H9 (cell line): ENCODE data around the gene CHDH. TPM values are rescaled to one million over a fixed set of nuclear protein-coding genes. Genes with fewer than 3 reads are reported as not detected.

Experiments
- DNase-seq: peaks from one replicate; pipeline ENCODE4 v3.0.0-alpha.2; 2017
- H2AFZ ChIP-seq: one replicate; pipeline ENCODE4 v1.6.1; 2013; ENCODE audit warnings: mild to moderate bottlenecking, low read length, control low read depth, moderate library complexity
- H2AK5ac ChIP-seq: 2 replicates; pipeline ENCODE4 v1.6.1; 2013; ENCODE audit warnings: low read length, control low read depth, mixed read lengths; ENCODE audit not compliant: insufficient read length
- H2BK120ac ChIP-seq: one replicate; pipeline ENCODE4 v1.6.1; 2013; ENCODE audit warnings: low read depth, mild to moderate bottlenecking, low read length, control low read depth, inconsistent platforms; ENCODE audit not compliant: poor library complexity, severe bottlenecking
- H2BK12ac ChIP-seq: 2 replicates; pipeline ENCODE4 v1.6.1; 2013; ENCODE audit warnings: low read length, control low read depth, mixed read lengths, low read depth; ENCODE audit not compliant: insufficient read length
- H2BK15ac ChIP-seq: 2 replicates; pipeline ENCODE4 v1.6.1; 2013; ENCODE audit warnings: low read depth, low read length, control low read depth
- H2BK20ac ChIP-seq: one replicate; pipeline ENCODE4 v1.6.1; 2013; ENCODE audit warnings: low read depth, mild to moderate bottlenecking, low read length, control low read depth, inconsistent platforms; ENCODE audit not compliant: poor library complexity, severe bottlenecking
- H2BK5ac ChIP-seq: 2 replicates; pipeline ENCODE4 v1.6.1; 2013; ENCODE audit warnings: low read length, control low read depth, mixed read lengths; ENCODE audit not compliant: insufficient read length
- H3K14ac ChIP-seq: 2 replicates; pipeline ENCODE4 v1.6.1; 2013; ENCODE audit warnings: low read length, control low read depth; ENCODE audit not compliant: insufficient read depth
- H3K18ac ChIP-seq: 2 replicates; pipeline ENCODE4 v1.6.1; 2013; ENCODE audit warnings: low read depth, mild to moderate bottlenecking, mixed read lengths, low read length, control low read depth; ENCODE audit not compliant: insufficient read length
- H3K23ac ChIP-seq: 2 replicates; pipeline ENCODE4 v1.6.1; 2013; ENCODE audit warnings: low read length, control low read depth, mixed read lengths, low read depth; ENCODE audit not compliant: insufficient read length
- H3K23me2 ChIP-seq: 2 replicates; pipeline ENCODE4 v1.6.1; 2013; ENCODE audit warnings: low read depth, mild to moderate bottlenecking, mixed read lengths, low read length, control low read depth; ENCODE audit not compliant: insufficient read length, poor library complexity, severe bottlenecking
- H3K27ac ChIP-seq: 2 replicates; pipeline ENCODE4 v1.5.1; 2013; ENCODE audit warnings: low read length, control low read depth, mixed read lengths, low read depth; ENCODE audit not compliant: insufficient read length
- H3K27me3 ChIP-seq: 2 replicates; pipeline ENCODE4 v1.6.1; 2013; ENCODE audit warnings: low read length, control low read depth, inconsistent platforms; ENCODE audit not compliant: insufficient read depth
- H3K4ac ChIP-seq: 2 replicates; pipeline ENCODE4 v1.6.1; 2013; ENCODE audit warnings: low read depth, mild to moderate bottlenecking, control low read depth, inconsistent platforms, low read length, moderate library complexity
- H3K4me1 ChIP-seq: 2 replicates; pipeline ENCODE4 v1.6.1; 2013; ENCODE audit warnings: low read length, control low read depth, inconsistent platforms; ENCODE audit not compliant: insufficient read depth
- H3K4me2 ChIP-seq: 2 replicates; pipeline ENCODE4 v1.6.1; 2013; ENCODE audit warnings: low read length, control low read depth, mixed read lengths; ENCODE audit not compliant: insufficient read length, insufficient read depth
- H3K56ac ChIP-seq: 2 replicates; pipeline ENCODE4 v1.6.1; 2013; ENCODE audit warnings: low read depth, mild to moderate bottlenecking, mixed read lengths, low read length, control low read depth; ENCODE audit not compliant: insufficient read length
- H3K79me1 ChIP-seq: 2 replicates; pipeline ENCODE4 v1.6.1; 2013; ENCODE audit warnings: low read depth, mild to moderate bottlenecking, moderate library complexity, low read length, control low read depth, inconsistent platforms; ENCODE audit not compliant: insufficient read depth, poor library complexity, severe bottlenecking
- H3K79me2 ChIP-seq: 2 replicates; pipeline ENCODE4 v1.6.1; 2013; ENCODE audit warnings: low read length, control low read depth, inconsistent platforms; ENCODE audit not compliant: insufficient read depth
- H3K9ac ChIP-seq: 2 replicates; pipeline ENCODE4 v1.6.1; 2013; ENCODE audit warnings: low read length, control low read depth, mixed read lengths; ENCODE audit not compliant: insufficient read length; ENCODE audit errors: extremely low read depth
- H3K9me3 ChIP-seq: one replicate; pipeline ENCODE4 v1.6.1; 2013; ENCODE audit warnings: low read depth, low read length, inconsistent platforms; ENCODE audit not compliant: control insufficient read depth
- H3T11ph ChIP-seq: one replicate; pipeline ENCODE4 v1.6.1; 2013; ENCODE audit warnings: mild to moderate bottlenecking, low read length, control low read depth, inconsistent platforms
- H4K20me1 ChIP-seq: one replicate; pipeline ENCODE4 v1.6.1; 2013; ENCODE audit not compliant: control insufficient read depth, insufficient read length, insufficient read depth
- H4K5ac ChIP-seq: 2 replicates; pipeline ENCODE4 v1.6.1; 2013; ENCODE audit warnings: low read depth, mild to moderate bottlenecking, mixed read lengths, low read length, control low read depth; ENCODE audit not compliant: insufficient read length
- H4K8ac ChIP-seq: replicated peaks from 2 replicates; pipeline ENCODE4 v1.6.1; 2013; ENCODE audit warnings: low read length, control low read depth, mixed read lengths, low read depth; ENCODE audit not compliant: insufficient read length
- H4K91ac ChIP-seq: 2 replicates; pipeline ENCODE4 v1.6.1; 2013; ENCODE audit warnings: low read depth, mild to moderate bottlenecking, moderate library complexity, mixed read lengths, low read length, control low read depth; ENCODE audit not compliant: insufficient read length
- H3K27ac Mint-ChIP-seq, 3 experiments: 2 replicates in 2 of 3; 3 replicates in 1 of 3; pipeline ENCODE4 v1.8.0; 2020 to 2021; ENCODE audit warnings: mixed read lengths in 3 of 3, mild to moderate bottlenecking in 1 of 3, moderate library complexity in 1 of 3
- H3K27me3 Mint-ChIP-seq: 2 replicates; pipeline ENCODE4 v1.8.0; 2021; ENCODE audit warnings: low read depth, mild to moderate bottlenecking, moderate library complexity, mixed read lengths
- H3K36me3 Mint-ChIP-seq, 3 experiments: 2 replicates in 2 of 3; 3 replicates in 1 of 3; pipeline ENCODE4 v1.8.0; 2020 to 2021; ENCODE audit warnings: low read depth in 3 of 3, mixed read lengths in 3 of 3; ENCODE audit not compliant: insufficient read depth in 1 of 3
- H3K4me1 Mint-ChIP-seq, 2 experiments: 2 replicates each; pipeline ENCODE4 v1.8.0; 2020; ENCODE audit warnings: mixed read lengths in 2 of 2
- H3K4me3 Mint-ChIP-seq, 2 experiments: 2 replicates in 1 of 2; 3 replicates in 1 of 2; pipeline ENCODE4 v1.8.0; 2020 to 2021; ENCODE audit warnings: mild to moderate bottlenecking in 2 of 2, mixed read lengths in 2 of 2, moderate library complexity in 1 of 2
- H3K9me3 Mint-ChIP-seq, 2 experiments: 2 replicates in 1 of 2; 3 replicates in 1 of 2; pipeline ENCODE4 v1.8.0; 2020; ENCODE audit warnings: mild to moderate bottlenecking in 2 of 2, mixed read lengths in 2 of 2, moderate library complexity in 1 of 2
- CTCF ChIP-seq: fragments of 200-600 bp; sonication (generic); conservative IDR thresholded peaks from 3 replicates; pipeline ENCODE4 v1.8.0; 2021; ENCODE audit warnings: antibody characterized with exemption, mild to moderate bottlenecking
- WGBS: extraction: QIAGEN DNeasy Blood & Tissue Kit; methylation state at CpG from one replicate; pipeline ENCODE4 v1.1.7; 2013; ENCODE audit warnings: missing lambda C conversion rate, low lambda C conversion rate, mixed read lengths; ENCODE audit not compliant: insufficient read length; ENCODE audit errors: extremely low coverage; 5-methylcytosine and 5-hydroxymethylcytosine counted together
- total RNA-seq: library from RNA; stranded (reverse); gene quantifications from 2 replicates; pipeline ENCODE4 v1.2.1, GENCODE V29; 2021

The CHDH gene
- total RNA-seq, 1 experiment from 2014 or later, result 11.0 TPM

GRCh38 chr3:53806182-53807116 lies 39.8 kb downstream of the CHDH start:
- H2BK120ac ChIP-seq, result no peak overlapping the region
- no peak overlapping the region for H3K23ac ChIP-seq
- H2AFZ ChIP-seq, result no peak overlapping the region
- no peak overlapping the region for H3K9ac ChIP-seq
- no peaks in the 10 kb centered on the region for H3K79me1 ChIP-seq
- no peak overlapping the region for H4K5ac ChIP-seq
- H3K56ac ChIP-seq, result no peak overlapping the region
- Mint-ChIP-seq H3K27me3 (no peaks in the 10 kb centered on the region; the same call in 1 of the 2 replicates), H3K27ac (no peak overlapping the region), H3K9me3 (no peaks in the 10 kb centered on the region), H3K36me3 (no peaks in the 10 kb centered on the region), H3K4me1 (peaks cover 14 to 18% of the 10 kb centered on the region in 2 experiments), H3K4me3 (no peak overlapping the region)
- no peak overlapping the region for H3K27ac ChIP-seq
- DNase-seq, result no peak
- no peak overlapping the region for H4K91ac ChIP-seq
- no peak overlapping the region for H4K8ac ChIP-seq
- H3K4me1 ChIP-seq, result no peaks in the 10 kb centered on the region; the same call in 1 of the 2 replicates
- H2BK15ac ChIP-seq, result no peak overlapping the region
- no peak overlapping the region for H3T11ph ChIP-seq
- H3K4me2 ChIP-seq, result no peak overlapping the region
- H2BK12ac ChIP-seq, result no peak overlapping the region
- no peaks in the 10 kb centered on the region for H4K20me1 ChIP-seq
- H3K23me2 ChIP-seq, result no peaks in the 10 kb centered on the region
- no peaks in the 10 kb centered on the region for H3K79me2 ChIP-seq
- H2BK5ac ChIP-seq, result no peak overlapping the region
- no peak for TF ChIP-seq CTCF
- H3K14ac ChIP-seq, result no peak overlapping the region
- no peaks in the 10 kb centered on the region for H3K27me3 ChIP-seq
- H2BK20ac ChIP-seq, result no peak overlapping the region
- no peak overlapping the region for H2AK5ac ChIP-seq
- no peak overlapping the region for H3K4ac ChIP-seq
- WGBS, result no CpG with 5 or more reads among the region's 10 CpGs
- H3K9me3 ChIP-seq, result no peaks in the 10 kb centered on the region
- no peak overlapping the region for H3K18ac ChIP-seq
